Measurements from ENCODE around the gene CTTN.

CTTN gene

GRCh38 chr11:70410276-70411205, 12.2 kb downstream of the CTTN start:
- DNase-seq, result no peak

DNA sequence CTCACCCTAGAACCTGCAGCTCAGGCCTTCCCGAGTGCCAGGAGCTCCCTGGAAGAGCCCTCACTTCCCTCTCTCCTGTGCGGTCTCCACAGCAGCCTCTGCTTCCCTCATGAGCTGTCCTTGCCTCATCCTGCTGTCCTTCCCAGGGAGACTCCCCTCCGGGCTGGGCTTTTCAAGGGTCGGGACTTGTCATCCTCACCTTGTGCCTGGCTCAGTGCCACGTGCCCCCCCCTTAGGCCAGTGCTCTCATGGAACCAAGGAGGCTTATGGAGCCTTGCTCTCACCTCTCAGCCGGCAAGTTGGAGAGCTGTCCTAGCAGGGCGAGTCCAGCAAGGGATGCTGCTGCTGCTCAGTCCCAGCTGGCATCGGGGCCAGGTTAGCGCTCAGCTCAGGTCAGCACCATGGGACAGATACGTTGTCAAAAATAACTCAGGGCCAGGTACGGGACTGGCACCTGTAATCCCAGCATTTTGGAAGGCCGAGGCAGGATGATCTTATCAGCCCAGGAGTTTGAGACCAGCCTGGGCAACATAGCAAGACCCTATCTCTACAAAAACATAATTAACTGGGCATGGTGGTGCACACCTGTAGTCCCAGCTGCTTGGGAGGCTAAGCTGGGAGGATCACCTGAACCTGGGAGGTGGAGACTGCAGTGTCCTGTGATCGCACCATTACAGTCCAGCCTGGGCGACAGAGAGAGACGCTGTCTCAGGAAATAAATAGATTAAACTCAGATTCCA, 13.6 kb downstream of the CTTN start:
- no peak for DNase-seq

DNA sequence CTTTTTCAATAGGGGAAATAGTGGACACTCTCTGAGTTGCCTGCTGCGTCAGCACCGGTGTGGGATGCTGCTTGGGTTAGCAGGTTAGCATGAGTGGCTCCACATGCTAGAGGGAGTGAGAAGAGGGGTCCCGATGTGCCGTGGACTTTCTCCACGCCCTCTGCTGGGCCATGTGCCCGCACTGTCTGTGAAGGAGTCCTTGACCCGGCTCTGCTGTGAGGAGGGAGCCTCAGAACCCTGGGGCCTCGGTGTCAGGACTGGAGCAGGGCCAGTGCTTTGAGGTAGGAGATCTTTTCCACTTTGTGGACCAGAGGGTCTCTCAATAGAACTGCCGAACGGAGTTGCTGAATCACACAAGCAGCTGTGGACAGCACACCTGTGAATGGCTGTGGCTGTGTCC, 14.8 kb downstream of the CTTN start:
- DNase-seq, result no peak

DNA sequence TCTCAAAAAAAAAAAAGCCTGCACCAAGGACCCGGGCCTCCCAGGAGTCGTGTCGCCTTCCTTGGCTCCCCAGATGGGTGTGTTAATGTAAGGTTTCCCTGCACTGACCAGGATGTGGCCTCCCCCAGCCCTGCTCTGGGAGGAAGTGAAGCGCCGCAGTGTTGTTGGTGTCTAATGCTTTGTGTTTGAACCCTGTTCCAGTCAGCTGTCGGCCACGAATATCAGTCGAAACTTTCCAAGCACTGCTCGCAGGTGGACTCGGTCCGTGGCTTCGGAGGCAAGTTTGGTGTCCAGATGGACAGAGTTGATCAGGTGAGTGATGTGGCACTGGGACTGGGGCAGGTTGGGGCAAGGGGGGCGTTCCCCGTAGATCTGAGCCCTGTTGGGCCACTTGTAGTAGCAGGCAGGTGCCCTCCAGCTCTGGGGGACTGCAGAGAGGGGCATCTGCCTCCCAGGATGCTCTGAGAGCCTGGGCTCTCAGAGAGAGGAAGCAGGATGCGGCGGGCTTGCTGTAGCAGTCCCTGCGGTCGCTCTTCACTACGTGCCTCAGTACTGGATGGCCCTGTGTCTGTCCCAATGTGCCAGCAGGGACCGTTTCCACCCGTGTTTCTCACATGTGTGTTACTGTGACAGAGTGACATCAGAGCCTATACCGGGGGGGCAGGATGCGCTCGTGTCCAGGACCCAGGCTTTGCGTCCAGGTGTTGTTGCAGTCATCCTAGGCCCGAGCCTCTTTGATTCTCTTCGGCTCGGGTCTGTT, 16.2 kb downstream of the CTTN start:
- no peak for DNase-seq

GRCh38 chr11:70415191-70415590, 16.9 kb downstream of the CTTN start:
- DNase-seq, result no peak

DNA sequence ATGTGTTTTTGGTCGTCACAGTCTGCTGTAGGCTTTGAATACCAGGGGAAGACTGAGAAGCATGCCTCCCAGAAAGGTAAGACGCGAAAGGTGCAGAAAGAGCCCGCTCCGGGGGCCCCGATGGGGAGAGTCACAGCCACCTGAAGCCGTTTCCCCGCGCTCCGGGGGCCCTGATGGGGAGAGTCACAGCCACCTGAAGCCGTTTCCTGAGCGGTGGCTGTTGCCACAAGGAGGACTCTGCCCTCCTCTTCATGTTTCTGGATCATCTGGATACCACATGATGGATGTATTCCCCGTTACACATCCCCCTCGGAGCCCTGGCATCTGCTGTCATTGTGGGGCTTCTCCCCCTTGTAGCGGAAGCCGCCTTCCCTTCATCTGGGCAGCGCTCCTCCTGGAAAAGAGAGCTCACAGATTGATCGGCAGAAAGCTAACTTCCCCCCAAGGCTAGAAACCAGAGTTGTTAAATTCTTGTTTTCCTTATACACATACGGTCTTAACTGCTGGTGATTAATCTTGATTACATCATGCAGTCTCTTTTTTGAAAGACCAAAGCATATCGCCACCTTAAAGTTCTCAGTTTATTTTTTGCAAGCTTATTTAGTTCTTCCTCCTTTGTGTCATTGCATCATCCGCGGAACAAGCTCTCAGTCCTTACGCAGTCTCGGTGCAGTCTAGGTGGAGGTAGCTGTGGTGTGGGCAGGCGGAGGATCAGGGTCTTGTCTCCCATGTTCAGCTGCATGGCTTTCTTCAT, 17.5 kb downstream of the CTTN start:
- DNase-seq, result no peak

DNA sequence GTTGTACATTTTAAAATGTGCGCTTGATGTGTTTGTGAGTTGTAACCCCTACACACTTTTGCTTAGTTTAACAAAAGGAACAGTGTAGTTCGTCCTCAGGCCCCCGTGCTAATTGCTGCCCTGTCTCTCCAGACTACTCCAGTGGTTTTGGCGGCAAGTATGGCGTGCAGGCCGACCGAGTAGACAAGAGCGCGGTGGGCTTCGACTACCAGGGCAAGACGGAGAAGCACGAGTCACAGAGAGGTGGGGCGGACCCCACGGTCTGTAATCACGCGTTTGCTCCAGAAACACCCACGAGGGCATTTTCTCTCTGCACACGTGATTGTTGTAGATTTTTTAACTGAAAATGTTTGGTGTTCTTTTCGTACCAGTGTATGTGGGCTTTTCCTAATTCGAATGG, 18.6 kb downstream of the CTTN start:
- DNase-seq, result no peak

DNA sequence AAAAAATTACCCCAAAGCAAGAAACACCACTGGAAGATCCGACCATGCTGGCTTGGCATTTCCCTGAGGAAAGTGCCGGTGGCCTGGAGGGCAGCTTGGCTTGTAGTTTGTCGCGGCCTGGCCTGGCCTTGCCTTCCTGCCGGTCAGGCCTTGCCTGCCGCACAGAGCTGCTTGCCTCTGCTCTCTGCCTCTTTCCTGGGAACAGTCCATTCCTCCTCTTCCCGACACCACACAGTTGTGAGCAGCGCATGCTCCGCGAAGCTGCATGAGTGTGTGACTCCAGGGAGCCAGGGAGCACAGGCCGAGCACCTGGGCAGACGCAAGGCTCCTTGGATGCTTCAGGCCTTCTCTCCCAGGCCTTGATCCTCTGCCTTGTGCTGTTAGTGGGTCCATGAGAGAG, 19.8 kb downstream of the CTTN start:
- DNase-seq, result no peak

GRCh38 chr11:70419307-70420007, 21.1 kb downstream of the CTTN start:
- no peak for DNase-seq

- DNase-seq, result no peak
These were observed 21.7 kb downstream of the CTTN start for GRCh38 chr11:70420008-70420464.

- no peak for DNase-seq
These were observed 22.2 kb downstream of the CTTN start for GRCh38 chr11:70420496-70420895.

GRCh38 chr11:70421123-70421522, 22.8 kb downstream of the CTTN start:
- no peak for DNase-seq

- DNase-seq, result no peak
These were observed 24.6 kb downstream of the CTTN start for GRCh38 chr11:70422692-70423522.

DNA sequence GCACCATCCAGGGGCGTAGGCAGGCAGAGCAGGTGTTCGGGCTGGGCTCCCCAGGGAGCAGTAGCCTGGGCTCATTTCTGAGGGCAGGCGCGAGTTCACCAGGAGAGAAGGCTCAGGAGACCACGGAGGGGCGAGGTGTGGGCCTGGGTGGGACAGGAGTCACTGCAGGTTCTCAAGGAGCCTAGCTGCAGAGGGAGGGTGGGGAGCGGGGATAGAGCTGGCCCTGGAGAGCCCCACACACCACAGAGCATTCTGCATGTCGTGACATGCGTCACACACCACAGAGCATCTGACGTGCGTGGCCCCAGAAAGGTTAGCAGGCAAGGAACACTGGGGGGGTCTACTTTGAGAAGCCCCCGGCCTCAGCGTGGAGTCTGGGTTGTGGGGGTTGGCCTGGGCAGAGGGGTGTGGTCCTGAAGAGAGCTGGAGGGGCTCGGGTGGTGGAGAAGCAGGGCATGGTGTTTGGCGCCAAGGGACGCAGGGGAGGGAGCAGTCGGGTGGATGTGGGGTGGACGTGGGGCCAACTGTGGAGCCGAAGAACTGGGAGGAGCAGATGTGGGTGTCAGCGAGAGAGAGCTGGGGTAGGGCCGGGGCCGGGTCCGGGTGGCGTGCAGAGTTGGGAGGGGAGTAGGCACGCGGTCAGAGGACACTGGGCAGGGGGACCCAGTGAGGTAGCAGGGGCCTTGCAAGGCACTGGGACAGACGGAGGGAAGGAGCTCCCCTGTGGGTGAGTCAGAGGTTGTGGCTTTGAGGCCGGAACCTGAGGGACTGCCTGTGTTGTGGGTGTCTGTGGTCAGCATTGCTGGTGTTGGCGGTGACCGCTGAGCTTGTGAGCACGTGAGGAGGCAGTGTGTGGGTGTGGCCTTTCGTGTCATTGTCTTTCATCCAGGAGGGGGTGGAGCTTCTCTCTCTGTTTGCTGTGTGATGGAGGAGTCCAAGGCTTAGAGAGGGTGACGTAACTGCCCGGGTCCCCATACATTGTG, 25.5 kb downstream of the CTTN start:
- DNase-seq, result no peak

GRCh38 chr11:70424765-70425344, 26.5 kb downstream of the CTTN start:
- no peak for DNase-seq

DNA sequence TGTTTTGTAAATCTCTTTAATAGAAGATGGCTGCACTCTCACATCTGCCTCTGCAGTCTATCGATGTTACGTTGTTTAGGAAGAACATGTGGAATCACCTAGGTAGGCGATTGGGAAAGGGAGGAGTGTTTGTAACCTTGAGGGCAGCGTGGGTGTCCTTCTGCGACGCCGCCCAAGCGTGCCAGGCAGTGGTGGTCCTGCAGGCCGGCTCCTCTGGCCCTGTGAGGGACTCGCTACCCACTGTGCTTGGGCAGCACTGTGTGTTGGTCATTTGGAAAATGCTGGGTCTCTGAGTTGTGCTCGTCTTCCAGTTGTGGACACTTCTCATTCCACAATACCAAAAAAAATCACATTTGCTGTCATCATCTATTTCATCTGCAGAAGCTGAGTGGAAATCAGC, 29.1 kb downstream of the CTTN start:
- DNase-seq, result no peak

- DNase-seq, result no peak
These were observed 30.5 kb downstream of the CTTN start for GRCh38 chr11:70428701-70429427.

DNA sequence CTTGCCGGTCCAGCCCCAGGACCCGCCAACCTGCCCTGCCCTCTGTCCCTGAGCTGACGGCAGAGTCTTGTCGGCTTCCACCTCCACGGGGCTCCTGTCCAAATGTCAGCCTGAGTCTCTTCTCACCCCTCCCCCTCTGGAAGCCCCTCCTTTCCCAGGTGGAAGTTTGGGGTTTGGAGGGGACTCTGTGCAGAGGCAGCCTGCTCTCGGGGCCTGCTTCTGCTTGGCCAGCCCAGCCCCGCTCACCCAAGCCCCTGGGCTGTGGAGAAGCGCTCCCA, 31.0 kb downstream of the CTTN start:
- DNase-seq, result no peak

All from NCI-H748 treated with DMSO at 0.1 percent for 48 hours (cell line).